ENCODE measurements around the gene MIOX. TPM values are rescaled to one million over a fixed set of nuclear protein-coding genes. Genes with fewer than 3 reads are reported as not detected.
A peak's percentile ranks its signal among the peaks of the same experiment; 100 is the strongest.

Gene MIOX
- total RNA-seq, 1 donor from 2014 or later, result 0.99 TPM

GRCh38 chr22:50489363-50490243, 2.9 kb downstream of the MIOX start:
- Mint-ChIP-seq H3K27ac (ENCODE audit: unreplicated experiment) (no peak overlapping the region), H3K36me3 (ENCODE audit: low read depth) (no peaks in the 10 kb centered on the region), H3K4me3 (ENCODE audit: unreplicated experiment) (no peak overlapping the region), H3K27me3 (ENCODE audit: low read depth) (no peaks in the 10 kb centered on the region), H3K9me3 (ENCODE audit: low read depth) (no peaks in the 10 kb centered on the region), H3K4me1 (ENCODE audit: low read depth) (peaks cover 16% of the 10 kb centered on the region)
- DNase-seq (ENCODE audit: low spot score), result peak; percentile 93
- TF ChIP-seq CTCF (IDR thresholded peaks at IDR 0.05), result no peak

DNA sequence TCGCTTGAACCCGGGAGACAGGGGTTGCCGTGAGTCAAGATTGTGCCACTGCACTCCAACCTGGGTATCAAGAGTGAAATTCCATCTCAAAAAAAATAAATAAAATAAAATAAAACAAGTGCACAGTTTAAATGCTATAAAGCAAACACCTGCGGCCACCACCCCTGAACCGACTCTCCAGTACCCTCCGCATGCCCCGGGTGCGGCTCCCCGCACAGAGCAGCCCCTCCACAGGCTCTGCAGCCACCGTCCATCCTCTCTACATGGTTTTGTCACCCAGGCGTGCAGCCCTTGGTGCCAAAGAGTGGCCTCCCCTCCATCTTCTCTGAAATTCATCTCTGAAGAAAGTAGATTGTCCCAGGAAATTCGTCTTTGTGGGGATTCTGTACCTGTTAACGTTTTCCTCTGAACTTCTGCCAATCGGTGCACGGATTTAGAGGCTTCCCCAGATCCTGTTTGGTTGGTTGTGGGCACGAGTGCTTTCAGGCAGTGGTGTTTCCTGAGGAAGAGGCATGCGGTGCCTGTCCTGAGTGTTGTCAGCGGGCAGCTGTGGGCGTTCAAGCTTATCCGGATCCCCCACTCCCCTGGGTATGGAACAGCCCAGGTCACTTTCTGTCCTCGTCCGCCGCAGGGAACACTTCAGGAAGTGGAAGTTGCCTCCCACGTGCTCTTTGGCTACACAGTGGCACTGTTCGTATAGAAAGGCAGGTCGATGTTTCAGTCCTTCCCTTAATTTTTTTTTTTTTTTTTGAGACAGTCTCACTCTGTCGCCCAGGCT, 4.1 kb downstream of the MIOX start:
- TF ChIP-seq CTCF (IDR thresholded peaks at IDR 0.05), result no peak
- no peaks in the 10 kb centered on the region for H3K9me3 Mint-ChIP-seq (ENCODE audit: low read depth)
- no peaks in the 10 kb centered on the region for H3K36me3 Mint-ChIP-seq (ENCODE audit: low read depth)
- no peak for DNase-seq (ENCODE audit: low spot score)
- peak overlapping the region; percentile 72 for H3K27ac Mint-ChIP-seq (ENCODE audit: unreplicated experiment)
- no peaks in the 10 kb centered on the region for H3K27me3 Mint-ChIP-seq (ENCODE audit: low read depth)
- H3K4me1 Mint-ChIP-seq (ENCODE audit: low read depth), result peaks cover 10% of the 10 kb centered on the region
- H3K4me3 Mint-ChIP-seq (ENCODE audit: unreplicated experiment), result no peak overlapping the region

DNA sequence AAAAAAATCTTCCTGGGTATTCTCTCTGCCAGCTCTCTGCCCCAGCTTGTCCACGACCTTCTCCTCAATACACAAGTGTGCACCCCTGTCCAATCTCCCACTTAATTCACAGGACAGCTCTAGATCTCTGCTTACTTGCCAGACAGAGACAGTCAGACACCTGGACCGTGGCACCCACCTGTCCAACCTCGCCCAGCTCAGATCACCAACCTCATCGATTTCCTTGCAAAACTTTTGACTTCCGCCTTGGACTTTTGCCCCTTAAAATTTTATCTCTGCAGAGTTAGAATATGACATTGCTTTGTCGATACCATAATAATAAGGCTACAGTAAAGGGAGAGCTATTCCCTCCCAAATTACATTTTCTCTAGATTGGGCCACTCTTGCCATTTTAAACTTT, 10.4 kb downstream of the MIOX start:
- no peaks in the 10 kb centered on the region for H3K9me3 Mint-ChIP-seq (ENCODE audit: low read depth)

GRCh38 chr22:50498322-50498890, 11.7 kb downstream of the MIOX start:
- Mint-ChIP-seq H3K36me3 (ENCODE audit: low read depth) (peaks cover 4% of the 10 kb centered on the region), H3K4me3 (ENCODE audit: unreplicated experiment) (no peak overlapping the region), H3K4me1 (ENCODE audit: low read depth) (no peaks in the 10 kb centered on the region), H3K27ac (ENCODE audit: unreplicated experiment) (no peak overlapping the region), H3K27me3 (ENCODE audit: low read depth) (no peaks in the 10 kb centered on the region), H3K9me3 (ENCODE audit: low read depth) (no peaks in the 10 kb centered on the region)
- no peak for DNase-seq (ENCODE audit: low spot score)
- peak; percentile 79 for TF ChIP-seq CTCF (IDR thresholded peaks at IDR 0.05)

More for the DNA sequence above, 10.4 kb downstream of the MIOX start:
- no peak overlapping the region for H3K4me3 Mint-ChIP-seq (ENCODE audit: unreplicated experiment)
- no peak overlapping the region for H3K27ac Mint-ChIP-seq (ENCODE audit: unreplicated experiment)
- no peak for DNase-seq (ENCODE audit: low spot score)
- TF ChIP-seq CTCF (IDR thresholded peaks at IDR 0.05), result no peak
- H3K27me3 Mint-ChIP-seq (ENCODE audit: low read depth), result no peaks in the 10 kb centered on the region
- no peaks in the 10 kb centered on the region for H3K4me1 Mint-ChIP-seq (ENCODE audit: low read depth)
- H3K36me3 Mint-ChIP-seq (ENCODE audit: low read depth), result peaks cover 3% of the 10 kb centered on the region

GRCh38 chr22:50500452-50500851, 13.8 kb downstream of the MIOX start:
- Mint-ChIP-seq H3K36me3 (ENCODE audit: low read depth) (peaks cover 4% of the 10 kb centered on the region), H3K4me1 (ENCODE audit: low read depth) (no peaks in the 10 kb centered on the region), H3K27ac (ENCODE audit: unreplicated experiment) (no peak overlapping the region), H3K9me3 (ENCODE audit: low read depth) (no peaks in the 10 kb centered on the region), H3K27me3 (ENCODE audit: low read depth) (no peaks in the 10 kb centered on the region), H3K4me3 (ENCODE audit: unreplicated experiment) (no peak overlapping the region)
- no peak for DNase-seq (ENCODE audit: low spot score)
- TF ChIP-seq CTCF (IDR thresholded peaks at IDR 0.05), result no peak
